ENCODE data around the gene TRPM2.
"Not testable (repeated sequence)": the region's sequence is repeated elsewhere in the genome, so short reads cannot be mapped to it uniquely, and the experiment has no call there.

Gene TRPM2

DNA sequence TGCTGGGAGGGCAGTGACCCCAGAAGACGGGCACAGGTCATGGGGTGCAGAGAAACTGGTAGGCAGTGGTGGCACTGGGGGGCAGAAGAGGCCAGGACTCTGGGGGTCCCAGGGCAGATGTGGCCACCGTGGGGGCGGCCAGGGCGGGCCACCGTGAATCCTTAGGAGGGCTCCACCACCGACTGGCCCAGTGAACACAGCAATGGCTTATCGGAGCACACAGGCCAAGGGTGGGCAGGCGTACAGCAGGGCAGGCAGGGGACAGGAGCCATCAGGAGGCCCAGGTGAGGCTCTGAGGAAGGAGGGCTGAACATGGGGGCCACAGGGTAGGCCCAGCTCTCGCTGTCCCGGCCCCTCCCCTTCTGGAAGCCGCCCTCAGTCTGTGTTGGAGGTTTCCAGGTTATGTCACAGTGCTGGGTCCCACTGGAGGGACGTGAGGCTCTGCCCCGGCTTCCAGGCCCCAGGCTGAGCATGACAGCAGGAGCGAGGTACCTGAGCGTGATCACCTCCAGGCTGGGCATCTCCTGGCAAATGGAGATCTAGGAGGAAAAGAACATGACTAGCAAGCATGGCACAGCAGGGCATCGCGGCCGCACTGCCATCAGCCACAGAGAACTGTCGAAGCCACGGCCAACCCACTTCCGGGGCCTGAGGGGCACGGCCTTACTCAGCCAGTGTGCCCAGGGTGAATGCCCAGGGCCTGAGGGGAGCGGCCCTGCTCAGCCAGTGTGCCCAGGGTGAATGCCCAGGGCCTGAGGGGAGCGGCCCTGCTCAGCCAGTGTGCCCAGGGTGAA is 18.0 kb upstream of the TRPM2 start:
- no peak overlapping the region for H3K4me3 ChIP-seq (ENCODE audit: low read length)
- DNase-seq (ENCODE audit: low read depth), result no peak
- TF ChIP-seq, protein P1, sequence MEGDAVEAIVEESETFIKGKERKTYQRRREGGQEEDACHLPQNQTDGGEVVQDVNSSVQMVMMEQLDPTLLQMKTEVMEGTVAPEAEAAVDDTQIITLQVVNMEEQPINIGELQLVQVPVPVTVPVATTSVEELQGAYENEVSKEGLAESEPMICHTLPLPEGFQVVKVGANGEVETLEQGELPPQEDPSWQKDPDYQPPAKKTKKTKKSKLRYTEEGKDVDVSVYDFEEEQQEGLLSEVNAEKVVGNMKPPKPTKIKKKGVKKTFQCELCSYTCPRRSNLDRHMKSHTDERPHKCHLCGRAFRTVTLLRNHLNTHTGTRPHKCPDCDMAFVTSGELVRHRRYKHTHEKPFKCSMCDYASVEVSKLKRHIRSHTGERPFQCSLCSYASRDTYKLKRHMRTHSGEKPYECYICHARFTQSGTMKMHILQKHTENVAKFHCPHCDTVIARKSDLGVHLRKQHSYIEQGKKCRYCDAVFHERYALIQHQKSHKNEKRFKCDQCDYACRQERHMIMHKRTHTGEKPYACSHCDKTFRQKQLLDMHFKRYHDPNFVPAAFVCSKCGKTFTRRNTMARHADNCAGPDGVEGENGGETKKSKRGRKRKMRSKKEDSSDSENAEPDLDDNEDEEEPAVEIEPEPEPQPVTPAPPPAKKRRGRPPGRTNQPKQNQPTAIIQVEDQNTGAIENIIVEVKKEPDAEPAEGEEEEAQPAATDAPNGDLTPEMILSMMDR (conservative IDR thresholded peaks at IDR 0.05; ENCODE audit: low read length), result no peak

DNA sequence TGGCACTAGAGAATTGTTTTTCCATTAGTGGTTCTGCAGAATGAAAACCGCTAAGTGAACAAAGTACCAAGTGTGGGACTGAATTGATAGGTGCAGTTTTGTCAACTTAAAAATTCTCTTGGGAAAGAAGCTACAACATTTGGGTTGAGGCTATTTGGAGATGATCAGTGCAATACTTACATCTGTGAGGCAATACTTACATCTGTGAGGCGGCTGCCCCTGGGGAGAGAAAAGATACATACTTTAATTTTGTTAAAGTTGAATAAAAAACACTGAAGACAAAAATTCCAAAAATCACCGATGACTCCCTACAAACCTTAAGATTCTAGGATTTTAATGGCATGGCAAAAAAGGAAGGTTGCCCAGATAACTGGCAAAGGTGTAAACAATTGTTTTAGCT is 16.0 kb upstream of the TRPM2 start:
- H3K4me3 ChIP-seq (ENCODE audit: low read length), result no peak overlapping the region
- peak; percentile 46 for DNase-seq (ENCODE audit: low read depth)
- TF ChIP-seq, protein P1 (conservative IDR thresholded peaks at IDR 0.05; ENCODE audit: low read length), result no peak

DNA sequence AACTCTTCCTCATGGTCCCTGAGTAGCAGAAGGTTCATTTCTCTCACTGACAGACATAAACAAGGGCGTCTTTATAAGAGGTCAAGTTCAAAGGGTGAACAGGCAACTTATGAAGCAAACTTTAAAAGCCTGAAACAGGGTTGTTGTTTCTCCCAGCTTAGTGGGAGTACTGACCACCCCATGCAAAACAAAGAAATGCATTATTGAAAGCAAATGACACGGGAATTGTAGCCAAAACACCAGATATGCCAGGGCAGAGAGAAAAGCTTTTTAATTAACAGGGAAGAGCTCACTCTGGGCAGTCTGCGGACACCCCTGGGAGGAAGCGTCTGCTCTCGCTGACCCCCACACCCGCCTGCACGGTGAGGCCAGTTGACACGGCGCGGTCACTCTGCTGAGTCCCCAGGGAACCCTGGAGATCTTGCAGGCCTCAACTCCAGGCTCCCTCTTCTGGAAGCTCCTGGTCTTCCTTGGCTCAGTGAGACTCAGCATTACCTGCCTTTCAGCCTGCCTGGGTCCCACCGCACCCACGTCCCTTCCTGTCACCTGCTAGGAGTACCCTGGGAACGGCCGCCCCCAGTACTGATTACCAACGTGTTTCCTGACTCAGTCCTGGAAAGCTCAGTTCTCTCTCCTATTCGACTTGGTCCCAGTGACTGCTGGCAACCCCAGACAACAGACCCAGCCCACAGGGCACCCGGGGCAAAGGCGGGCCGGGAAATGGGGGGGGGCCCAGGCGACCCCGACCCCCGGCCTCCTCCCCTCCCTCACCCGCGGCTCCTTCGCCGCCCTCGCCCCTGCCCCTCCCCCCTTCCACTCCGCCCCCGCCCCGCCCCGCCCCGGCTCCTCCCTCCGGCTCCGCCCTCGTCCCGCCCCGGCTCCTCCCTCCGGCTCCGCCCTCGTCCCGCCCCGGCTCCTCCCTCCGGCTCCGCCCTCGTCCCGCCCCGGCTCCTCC is 15.2 kb upstream of the TRPM2 start:
- H3K4me3 ChIP-seq (ENCODE audit: low read length), result peak overlapping the region; percentile 60
- TF ChIP-seq, protein P1 (conservative IDR thresholded peaks at IDR 0.05; ENCODE audit: low read length), result peak; percentile 56
- peak; percentile 54 for DNase-seq (ENCODE audit: low read depth)

DNA sequence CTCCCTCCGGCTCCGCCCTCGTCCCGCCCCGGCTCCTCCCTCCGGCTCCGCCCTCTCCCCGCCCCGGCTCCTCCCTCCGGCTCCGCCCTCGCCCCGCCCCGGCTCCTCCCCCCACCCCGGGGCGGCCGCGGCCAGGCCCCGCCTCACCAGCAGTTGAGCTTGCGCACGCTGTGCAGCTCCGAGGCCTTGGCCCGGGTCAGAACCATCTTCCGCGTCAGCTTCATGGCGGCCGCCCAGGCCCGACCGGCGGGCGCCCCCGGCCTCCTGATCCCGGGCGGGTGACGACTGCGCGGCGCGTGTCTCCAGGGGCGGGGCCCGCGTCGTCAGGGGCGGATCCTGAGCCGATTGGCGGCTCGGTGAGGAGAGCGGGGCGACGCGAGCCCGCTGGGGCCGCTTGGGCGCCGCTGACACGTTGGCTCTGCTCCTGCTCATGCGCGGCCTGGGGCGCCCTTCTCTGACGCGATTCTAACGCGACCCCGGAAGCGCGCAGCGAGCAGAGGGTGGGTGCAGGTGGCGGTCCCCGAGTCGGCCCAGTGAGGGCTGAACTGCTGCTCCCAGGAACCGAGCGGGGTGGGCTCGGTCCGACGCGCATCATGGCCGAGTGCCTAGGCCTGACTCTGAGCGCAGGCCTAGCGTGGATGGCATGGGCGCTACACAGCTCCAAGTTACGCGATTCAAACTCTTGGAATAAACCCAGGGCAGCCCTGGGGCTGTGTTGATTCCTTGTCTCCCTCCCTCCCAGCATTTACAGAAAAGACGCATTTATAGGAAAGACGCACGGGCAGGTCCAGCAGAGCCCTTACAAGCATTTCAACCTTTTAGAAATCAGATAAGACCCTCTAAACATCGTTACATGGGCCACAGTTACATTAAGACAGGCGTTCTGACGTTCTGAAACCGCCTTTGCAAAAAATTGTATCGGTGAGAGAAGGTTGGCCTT is 14.2 kb upstream of the TRPM2 start, which contains the start of gene CFAP410:
Gene CFAP410, minus strand, starts transcription at position 420 of the 940 bp plus-strand sequence. Its CDS starts 196 bp downstream, at position 224.
- H3K4me3 ChIP-seq (ENCODE audit: low read length), result peak within 1 kb of the TSS; percentile 79
- peak; percentile 95 for DNase-seq (ENCODE audit: low read depth)
- TF ChIP-seq, protein P1 (conservative IDR thresholded peaks at IDR 0.05; ENCODE audit: low read length), result no peak

DNA sequence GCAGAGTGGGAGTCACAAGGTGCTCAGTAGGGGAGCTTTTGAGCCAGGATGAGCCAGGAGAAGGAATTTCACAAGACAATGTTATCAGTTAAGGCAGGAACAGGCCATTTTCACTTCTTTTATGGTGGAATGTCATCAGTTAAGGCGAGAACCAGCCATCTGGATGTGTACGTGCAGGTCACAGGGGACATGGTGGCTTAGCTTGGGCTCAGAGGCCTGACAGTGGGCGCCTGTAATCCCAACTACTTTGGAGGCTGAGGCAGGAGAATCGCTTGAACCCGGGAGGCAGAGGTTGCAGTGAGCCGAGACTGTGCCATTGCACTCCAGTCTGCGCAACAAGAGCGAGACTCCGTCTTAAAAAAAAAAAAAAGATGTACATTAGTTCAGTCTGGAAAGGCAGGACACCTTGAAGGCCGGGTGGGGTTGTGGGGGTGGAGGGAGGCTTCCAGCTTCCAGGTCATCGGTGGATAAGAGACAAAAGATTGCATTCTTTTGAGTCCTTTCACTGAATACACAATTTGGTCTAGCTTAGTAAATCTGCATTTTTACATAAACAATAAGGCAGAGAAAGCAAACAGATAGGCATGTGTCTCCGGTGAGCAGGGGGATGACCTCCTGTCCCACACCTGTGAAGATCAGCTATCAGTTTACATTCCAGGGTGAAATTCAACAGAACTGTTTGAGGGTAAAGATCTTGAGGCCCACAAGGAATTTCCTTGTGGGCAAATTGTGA is 11.5 kb upstream of the TRPM2 start:
- H3K4me3 ChIP-seq (ENCODE audit: low read length); DNase-seq (ENCODE audit: low read depth): not testable (repeated sequence)

DNA sequence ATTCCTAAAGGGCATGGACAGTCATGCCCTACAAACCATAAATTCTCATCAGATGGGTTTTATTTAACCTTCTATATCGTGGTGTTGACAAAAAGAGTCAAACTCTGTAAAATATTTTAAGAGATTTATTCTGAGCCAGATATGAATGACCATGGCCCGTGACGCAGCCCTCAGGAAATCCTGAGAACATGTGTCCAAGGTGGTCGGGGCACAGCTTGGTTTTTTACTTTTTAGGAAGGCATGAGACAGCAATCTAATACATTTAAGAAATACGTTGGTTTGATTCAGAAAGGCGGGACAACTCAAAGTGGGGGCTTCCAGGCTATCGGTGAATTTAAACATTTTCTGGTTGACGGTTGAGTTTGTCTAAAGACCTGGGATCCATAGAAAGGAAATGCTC is 10.4 kb upstream of the TRPM2 start:
- not testable (repeated sequence) for DNase-seq (ENCODE audit: low read depth); H3K4me3 ChIP-seq (ENCODE audit: low read length)

DNA sequence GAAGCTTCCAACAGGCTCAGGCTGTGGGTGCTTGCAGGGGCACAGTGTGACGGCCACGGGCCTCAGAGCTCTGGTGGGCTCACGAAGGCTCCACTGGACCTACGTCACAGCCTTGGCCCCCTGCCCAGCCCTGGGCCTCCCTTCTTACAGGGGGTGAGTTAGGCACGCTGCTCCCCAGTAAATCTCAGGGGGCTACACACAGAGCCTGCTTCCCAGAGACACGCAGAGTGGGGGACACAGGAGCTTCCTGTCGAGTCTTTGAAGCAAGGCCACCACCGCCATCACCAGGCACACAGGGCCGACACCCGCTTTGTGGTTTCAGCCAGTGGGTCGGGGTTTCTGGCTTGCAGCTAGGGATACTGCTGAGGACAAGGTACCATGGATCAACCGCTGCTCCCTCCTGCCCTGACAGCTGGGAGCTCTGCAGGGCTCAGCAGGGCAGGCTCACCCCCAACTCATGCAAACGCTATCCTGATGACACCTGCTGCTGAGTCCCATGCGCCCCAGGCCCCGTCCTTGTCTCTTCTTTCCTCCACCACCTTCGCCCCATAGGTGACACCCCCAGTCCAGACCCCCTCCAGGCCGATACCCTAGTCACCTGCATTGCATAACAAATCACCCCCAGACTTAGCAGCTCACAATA is 8.8 kb upstream of the TRPM2 start:
- no peak overlapping the region for H3K4me3 ChIP-seq (ENCODE audit: low read length)
- TF ChIP-seq, protein P1 (conservative IDR thresholded peaks at IDR 0.05; ENCODE audit: low read length), result no peak
- no peak for DNase-seq (ENCODE audit: low read depth)

Measured in AG10803 (cell line).